Smooth muscle cell (in vitro differentiated cells): ENCODE measurements around the gene SCAPER. TPM values are rescaled to one million over a fixed set of nuclear protein-coding genes. Genes with fewer than 3 reads are reported as not detected.

Experiments
- DNase-seq: peaks from one replicate; lab custom pipeline; 2025; ENCODE audit not compliant: unreplicated experiment; lab: John Stamatoyannopoulos, UW
- H2AFZ ChIP-seq: fragments of 200-600 bp; sonication (generic); 2 replicates; pipeline ENCODE4 v1.6.0; 2016; ENCODE audit warnings: antibody characterized with exemption, low read depth, mild to moderate bottlenecking
- H3F3A ChIP-seq: fragments of 200-600 bp; sonication (generic); 2 replicates; pipeline ENCODE4 v1.6.0; 2017; ENCODE audit warnings: antibody characterized with exemption, low read depth
- H3K27ac ChIP-seq: fragments of 200-600 bp; sonication (generic); 2 replicates; pipeline ENCODE4 v1.5.1; 2016; ENCODE audit warnings: low read depth, mild to moderate bottlenecking
- H3K27me3 ChIP-seq: fragments of 200-600 bp; sonication (generic); 2 replicates; pipeline ENCODE4 v1.6.1; 2016; ENCODE audit warnings: low read depth, mild to moderate bottlenecking
- H3K36me3 ChIP-seq: fragments of 200-600 bp; sonication (generic); 2 replicates; pipeline ENCODE4 v1.5.1; 2016; ENCODE audit warnings: low read depth
- H3K4me1 ChIP-seq: fragments of 200-600 bp; sonication (generic); 2 replicates; pipeline ENCODE4 v1.5.1; 2016; ENCODE audit warnings: low read depth
- H3K4me2 ChIP-seq: fragments of 200-600 bp; sonication (generic); 2 replicates; pipeline ENCODE4 v1.6.0; 2016; ENCODE audit warnings: mild to moderate bottlenecking
- H3K4me3 ChIP-seq: fragments of 200-600 bp; sonication (generic); 2 replicates; pipeline ENCODE4 v1.5.1; 2016; ENCODE audit warnings: mild to moderate bottlenecking
- H3K79me2 ChIP-seq: fragments of 200-600 bp; sonication (generic); 2 replicates; pipeline ENCODE4 v1.6.0; 2016; ENCODE audit warnings: low read depth, mild to moderate bottlenecking
- H3K9ac ChIP-seq: fragments of 200-600 bp; sonication (generic); 2 replicates; pipeline ENCODE4 v1.6.0; 2016; ENCODE audit warnings: low read depth
- H3K9me3 ChIP-seq: fragments of 200-600 bp; sonication (generic); replicated peaks from 2 replicates; pipeline ENCODE4 v1.5.1; 2016; ENCODE audit warnings: low read depth
- H4K20me1 ChIP-seq: fragments of 200-600 bp; sonication (generic); 2 replicates; pipeline ENCODE4 v1.6.0; 2016; ENCODE audit warnings: low read depth
- WGBS: methylation state at CpG from one replicate; pipeline ENCODE4 v1.1.7; 2016; ENCODE audit warnings: low lambda C conversion rate; 5-methylcytosine and 5-hydroxymethylcytosine counted together
- polyA plus RNA-seq: library from polyadenylated mRNA; unstranded; fragments of >200 nt; fragmentation: Nextera tagmentation; extraction: Ambion mirVana; gene quantifications from 2 replicates; pipeline ENCODE4 v1.2.1, GENCODE V29; 2016
- total RNA-seq: library from RNA; depleted of rRNA; stranded (reverse); fragments of >200 nt; gene quantifications from 2 replicates; pipeline ENCODE4 v1.2.3, GENCODE V29; 2014
- TF ChIP-seq, protein P1 (sequence below): fragments of 200-600 bp; sonication (generic); IDR thresholded peaks from 2 replicates; pipeline ENCODE4 v1.5.1; 2017; ENCODE audit warnings: borderline replicate concordance, mild to moderate bottlenecking, antibody characterized with exemption; ENCODE audit not compliant: insufficient read depth, poor library complexity, severe bottlenecking

The SCAPER gene
- total and polyA plus RNA-seq, 2 experiments from 2014 or later: 6.6 to 34.3 TPM

DNA sequence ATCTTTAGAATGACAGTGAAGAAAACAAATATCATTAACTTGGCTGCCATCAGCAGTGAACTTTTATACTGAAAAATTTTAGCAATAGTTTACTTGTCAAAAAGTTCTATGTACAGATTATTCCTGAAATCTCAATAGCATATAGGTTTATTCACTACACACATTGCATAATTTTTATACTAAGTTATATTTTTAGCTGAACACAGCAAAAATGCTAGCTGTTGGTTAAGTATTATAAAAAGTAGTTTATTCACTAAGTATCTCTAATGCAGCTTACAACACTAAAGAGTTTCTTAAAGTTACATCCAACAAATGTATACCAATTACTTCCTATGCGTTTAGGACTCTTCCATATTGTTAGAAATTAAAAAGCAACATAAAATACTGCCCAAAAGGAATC is 131.9 kb downstream of the SCAPER start:
- Histone ChIP-seq H3K4me3 (no peak overlapping the region), H2AFZ (no peak overlapping the region), H3K9me3 (no peaks in the 10 kb centered on the region), H3K27ac (no peak overlapping the region), H4K20me1 (no peaks in the 10 kb centered on the region), H3K27me3 (no peaks in the 10 kb centered on the region), H3K4me1 (no peaks in the 10 kb centered on the region), H3K79me2 (no peaks in the 10 kb centered on the region), H3K4me2 (no peak overlapping the region), H3F3A (no peaks in the 10 kb centered on the region), H3K9ac (no peak overlapping the region), H3K36me3 (no peaks in the 10 kb centered on the region)
- TF ChIP-seq, protein P1, sequence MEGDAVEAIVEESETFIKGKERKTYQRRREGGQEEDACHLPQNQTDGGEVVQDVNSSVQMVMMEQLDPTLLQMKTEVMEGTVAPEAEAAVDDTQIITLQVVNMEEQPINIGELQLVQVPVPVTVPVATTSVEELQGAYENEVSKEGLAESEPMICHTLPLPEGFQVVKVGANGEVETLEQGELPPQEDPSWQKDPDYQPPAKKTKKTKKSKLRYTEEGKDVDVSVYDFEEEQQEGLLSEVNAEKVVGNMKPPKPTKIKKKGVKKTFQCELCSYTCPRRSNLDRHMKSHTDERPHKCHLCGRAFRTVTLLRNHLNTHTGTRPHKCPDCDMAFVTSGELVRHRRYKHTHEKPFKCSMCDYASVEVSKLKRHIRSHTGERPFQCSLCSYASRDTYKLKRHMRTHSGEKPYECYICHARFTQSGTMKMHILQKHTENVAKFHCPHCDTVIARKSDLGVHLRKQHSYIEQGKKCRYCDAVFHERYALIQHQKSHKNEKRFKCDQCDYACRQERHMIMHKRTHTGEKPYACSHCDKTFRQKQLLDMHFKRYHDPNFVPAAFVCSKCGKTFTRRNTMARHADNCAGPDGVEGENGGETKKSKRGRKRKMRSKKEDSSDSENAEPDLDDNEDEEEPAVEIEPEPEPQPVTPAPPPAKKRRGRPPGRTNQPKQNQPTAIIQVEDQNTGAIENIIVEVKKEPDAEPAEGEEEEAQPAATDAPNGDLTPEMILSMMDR: no peak
- 95% methylated on average over 1 of the region's 1 CpG for WGBS
- no peak for DNase-seq

DNA sequence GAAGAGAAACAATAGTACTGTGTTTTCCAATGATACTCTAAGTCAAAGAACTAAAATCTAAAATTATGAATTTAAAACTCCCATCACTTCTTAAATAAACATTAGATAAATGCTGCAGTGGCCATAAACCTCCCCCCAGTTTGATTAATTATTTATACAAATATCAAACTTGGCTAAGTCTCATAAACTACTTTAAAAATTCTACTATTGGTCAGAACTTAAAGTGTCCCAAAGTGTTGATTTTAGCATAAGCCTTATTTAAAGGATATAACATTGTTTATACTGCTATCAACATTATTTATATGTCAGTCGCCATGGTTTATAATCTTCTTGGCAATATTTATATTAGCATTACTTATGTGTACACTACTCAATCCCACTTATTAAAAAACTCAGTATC is 132.4 kb downstream of the SCAPER start:
- Histone ChIP-seq H3K27me3 (no peaks in the 10 kb centered on the region), H3K4me2 (no peak overlapping the region), H3K9ac (no peak overlapping the region), H3K36me3 (no peaks in the 10 kb centered on the region), H3K79me2 (no peaks in the 10 kb centered on the region), H3K9me3 (no peaks in the 10 kb centered on the region), H4K20me1 (no peaks in the 10 kb centered on the region), H3F3A (no peaks in the 10 kb centered on the region), H3K4me3 (no peak overlapping the region), H2AFZ (no peak overlapping the region), H3K27ac (no peak overlapping the region), H3K4me1 (no peaks in the 10 kb centered on the region)
- 78% methylated on average over 1 of the region's 1 CpG for WGBS
- DNase-seq: no peak
- TF ChIP-seq, protein P1: no peak

DNA sequence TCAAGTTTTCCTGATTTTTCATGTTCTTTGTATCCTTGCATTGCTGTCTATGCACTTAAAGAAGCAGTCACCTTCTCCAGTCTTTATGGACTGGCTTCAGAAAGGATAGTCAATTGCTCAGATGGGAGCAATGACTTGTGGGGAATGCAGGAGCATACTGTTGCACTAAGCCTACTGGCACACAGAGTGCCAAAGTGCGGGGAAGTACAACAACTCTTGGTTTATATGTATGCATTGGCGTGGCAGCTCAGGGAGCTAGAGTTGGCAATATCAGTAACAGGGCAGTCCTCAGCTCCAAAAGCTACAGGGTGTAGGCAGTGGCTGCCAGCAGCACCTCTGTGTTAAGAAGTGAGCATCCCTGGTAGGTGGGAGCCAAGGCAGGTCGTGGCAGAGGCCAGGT is 141.1 kb downstream of the SCAPER start:
- Histone ChIP-seq H3K9me3 (peaks cover 4% of the 10 kb centered on the region), H3K36me3 (peaks cover 13% of the 10 kb centered on the region), H3K27ac (no peak overlapping the region), H3K9ac (no peak overlapping the region), H3K79me2 (no peaks in the 10 kb centered on the region), H3K27me3 (no peaks in the 10 kb centered on the region), H4K20me1 (no peaks in the 10 kb centered on the region), H3K4me1 (no peaks in the 10 kb centered on the region), H3F3A (no peaks in the 10 kb centered on the region), H3K4me3 (no peak overlapping the region), H2AFZ (no peak overlapping the region), H3K4me2 (no peak overlapping the region)
- no peak for DNase-seq
- WGBS: 90% methylated on average over 3 of the region's 3 CpGs
- TF ChIP-seq, protein P1: no peak

DNA sequence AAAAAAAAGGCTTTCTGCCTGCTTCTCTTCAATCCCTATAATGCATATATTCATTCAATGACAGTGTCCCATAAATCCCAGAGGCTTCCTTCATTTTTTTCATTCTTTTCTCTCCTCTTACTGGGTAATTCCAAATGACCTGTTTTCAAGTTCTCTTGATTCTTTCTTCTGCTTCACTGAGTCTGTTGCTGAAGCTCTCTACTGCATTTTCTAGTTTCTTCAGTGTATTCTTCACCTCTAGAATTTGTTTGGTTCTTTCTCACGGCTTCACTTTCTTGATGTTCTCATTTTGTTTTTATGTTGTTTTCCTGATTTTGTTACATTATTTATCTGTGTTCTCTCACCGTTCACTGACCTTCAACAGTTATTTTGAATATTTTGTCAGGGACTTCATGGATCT is 141.6 kb downstream of the SCAPER start:
- Histone ChIP-seq H3K9ac (no peak overlapping the region), H3F3A (no peaks in the 10 kb centered on the region), H3K4me2 (no peak overlapping the region), H2AFZ (no peak overlapping the region), H3K4me3 (no peak overlapping the region), H3K36me3 (peaks cover 13% of the 10 kb centered on the region), H3K27ac (no peak overlapping the region), H3K4me1 (no peaks in the 10 kb centered on the region), H3K27me3 (no peaks in the 10 kb centered on the region), H4K20me1 (no peaks in the 10 kb centered on the region), H3K9me3 (peaks cover 4% of the 10 kb centered on the region), H3K79me2 (no peaks in the 10 kb centered on the region)
- no peak for DNase-seq
- WGBS: 99% methylated on average over 2 of the region's 2 CpGs
- TF ChIP-seq, protein P1: no peak
